T1000 (cell line): ENCODE data around the gene PRDM5.

Experiments
- DNase-seq: peaks from one replicate; lab custom pipeline; 2025; ENCODE audit warnings: mixed read lengths; lab: John Stamatoyannopoulos, UW

Gene PRDM5

GRCh38 chr4:120922381-120923206, at the start of gene PRDM5:
TSS of gene PRDM5 (minus strand) at chr4:120922726. CDS start at chr4:120922608, 118 bp downstream.
- DNase-seq: peak; percentile 60

GRCh38 chr4:120971884-120972283, 49.4 kb upstream of the PRDM5 start:
- DNase-seq: no peak

- DNase-seq: no peak
Observed at GRCh38 chr4:120965938-120966337, 43.4 kb upstream of the PRDM5 start.

- DNase-seq: no peak
Observed at GRCh38 chr4:120964596-120964995, 42.1 kb upstream of the PRDM5 start.

- no peak for DNase-seq
Observed at GRCh38 chr4:120963449-120963848, 40.9 kb upstream of the PRDM5 start.

DNA sequence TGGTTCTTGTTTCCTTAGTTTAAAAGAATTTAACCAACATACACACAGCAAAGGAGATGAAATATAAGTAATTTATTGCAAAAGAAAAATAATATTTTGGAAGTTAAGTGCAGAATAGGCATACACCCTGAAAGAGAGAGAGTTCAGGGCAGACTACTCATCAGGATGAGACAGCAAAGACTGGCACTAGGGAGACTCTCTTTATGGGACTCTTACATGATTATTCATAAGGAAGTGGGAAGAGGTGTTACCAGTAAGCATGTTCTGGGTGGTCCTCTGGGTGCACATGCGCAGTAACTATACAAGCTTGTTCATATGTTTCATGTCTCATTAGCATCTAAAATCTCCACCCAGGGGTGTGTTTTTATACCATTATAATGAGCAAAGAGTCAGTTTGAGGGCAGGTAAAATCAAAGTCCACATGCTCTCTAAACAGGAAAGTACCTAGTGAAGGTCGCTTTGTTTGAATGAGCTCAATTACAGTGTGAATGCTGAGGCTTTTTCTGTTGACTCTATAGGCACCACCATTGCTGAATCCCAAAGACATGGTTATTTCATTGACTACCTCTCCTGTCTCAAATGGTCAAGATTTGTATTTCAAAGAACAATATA, 38.2 kb upstream of the PRDM5 start:
- no peak for DNase-seq

GRCh38 chr4:120948382-120948781, 25.9 kb upstream of the PRDM5 start:
- no peak for DNase-seq

GRCh38 chr4:120942776-120943175, 20.2 kb upstream of the PRDM5 start:
- DNase-seq: no peak

DNA sequence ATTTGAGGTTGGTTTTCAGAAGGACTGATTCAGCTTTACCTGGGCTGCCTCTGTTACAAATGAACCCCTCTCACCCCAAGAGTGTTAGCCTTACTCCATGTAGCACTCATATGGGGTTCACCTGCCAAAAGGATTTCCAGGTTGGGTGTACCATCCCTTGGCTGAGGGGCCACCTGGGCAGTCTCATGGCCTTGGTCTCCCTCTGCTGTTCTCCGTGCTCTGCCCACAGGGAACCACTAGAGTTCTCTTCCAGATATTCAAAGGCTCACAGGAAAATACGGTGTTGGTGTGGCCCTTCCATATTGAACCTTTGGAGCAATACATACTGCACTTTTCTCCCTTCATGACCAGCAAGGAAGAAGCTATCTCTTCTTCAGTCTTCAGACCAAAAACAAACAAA, 18.0 kb upstream of the PRDM5 start:
- DNase-seq: no peak

GRCh38 chr4:120939693-120940092, 17.2 kb upstream of the PRDM5 start:
- DNase-seq: no peak

GRCh38 chr4:120929847-120930246, 7.3 kb upstream of the PRDM5 start:
- DNase-seq: no peak

- DNase-seq: no peak
Observed at GRCh38 chr4:120927801-120928409, 5.4 kb upstream of the PRDM5 start.

DNA sequence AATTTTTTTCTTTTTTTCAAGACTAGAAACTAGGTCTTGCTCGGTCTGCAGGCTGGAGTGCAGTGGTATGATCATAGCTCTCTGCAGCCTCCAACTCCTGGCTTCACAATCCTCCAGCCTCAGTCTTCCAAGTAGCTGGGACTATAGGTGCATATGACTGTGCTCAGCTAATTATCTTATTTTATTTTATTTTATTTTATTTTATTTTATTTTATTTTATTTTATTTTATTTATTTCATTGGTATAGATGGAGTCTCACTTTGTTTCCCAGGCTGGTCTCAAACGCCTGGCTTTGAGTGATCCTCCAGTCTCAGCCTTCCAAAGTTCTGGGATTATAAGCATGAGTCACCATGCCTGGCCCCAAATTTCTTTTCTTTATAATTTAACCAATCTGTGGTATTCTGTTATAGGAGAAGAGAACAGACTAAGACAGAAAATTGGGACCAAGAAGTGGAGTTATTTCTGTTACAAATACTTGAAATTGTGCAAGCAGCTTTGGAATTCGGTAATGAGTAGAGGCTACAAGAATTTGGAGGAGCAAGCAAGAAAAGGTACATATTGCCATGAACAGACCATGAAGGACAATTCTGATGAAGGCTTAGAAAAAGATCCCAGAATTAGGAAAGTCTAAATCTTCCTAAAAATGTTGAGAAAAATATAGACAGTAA, 4.0 kb upstream of the PRDM5 start:
- DNase-seq: no peak

DNA sequence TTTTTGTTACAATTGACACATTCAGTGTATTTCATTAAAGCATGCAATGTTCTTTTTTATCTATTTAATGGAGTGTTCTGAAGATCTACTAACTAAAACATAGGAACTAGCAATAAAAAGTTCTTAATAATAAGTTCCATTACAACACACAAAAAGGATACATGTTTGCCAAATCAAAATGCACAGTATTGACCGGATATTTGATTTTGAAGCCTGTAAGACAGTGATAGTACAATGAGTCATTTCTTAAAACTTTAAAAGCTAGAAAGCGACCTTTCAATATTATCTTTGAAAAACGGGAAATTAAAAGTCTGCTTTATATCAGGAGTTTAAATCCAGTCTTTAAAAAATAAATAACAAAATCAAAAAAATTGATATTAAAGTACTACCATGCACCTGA, 2.4 kb upstream of the PRDM5 start:
- no peak for DNase-seq

DNA sequence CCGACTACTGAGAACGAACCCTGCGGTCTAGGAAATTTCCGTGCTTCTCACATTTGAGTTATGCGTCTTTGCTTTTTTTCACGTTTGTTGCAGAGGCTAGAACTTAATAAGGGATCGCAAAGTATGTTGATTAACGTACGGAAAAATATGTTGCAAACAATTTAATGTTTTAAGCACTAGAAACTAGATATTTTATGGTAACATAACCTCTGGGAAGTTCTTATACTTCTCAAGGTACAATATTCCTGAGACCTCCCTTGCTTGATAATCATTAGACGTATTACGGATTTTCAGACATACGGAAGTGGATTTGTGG, 639 bp upstream of the PRDM5 start:
- no peak for DNase-seq

GRCh38 chr4:120921456-120922380, 808 bp downstream of the PRDM5 start:
- DNase-seq: peak; percentile 57

GRCh38 chr4:120920666-120921065, 1.9 kb downstream of the PRDM5 start:
- DNase-seq: no peak

- no peak for DNase-seq
Observed at GRCh38 chr4:120919358-120919757, 3.2 kb downstream of the PRDM5 start.

DNA sequence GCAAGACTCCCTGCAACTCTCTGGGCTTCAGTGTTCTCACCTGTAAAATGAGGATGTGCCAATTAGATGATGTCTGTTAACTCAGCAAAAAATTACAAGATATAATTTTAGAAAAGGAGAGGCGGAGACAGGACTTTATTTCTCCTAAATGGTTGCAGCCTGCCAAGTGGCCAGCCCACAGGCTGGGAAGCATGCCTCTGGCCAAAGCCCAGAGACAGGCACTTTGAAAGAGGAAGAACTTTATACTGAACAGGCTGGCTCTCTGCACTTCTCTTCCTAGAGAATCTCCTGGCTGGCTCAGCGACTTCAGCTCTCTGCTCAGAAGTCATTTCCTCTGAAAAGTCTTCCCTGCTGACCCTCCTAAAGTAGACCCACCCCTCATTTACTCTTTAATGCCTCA, 3.7 kb downstream of the PRDM5 start:
- no peak for DNase-seq

- DNase-seq: no peak
Observed at GRCh38 chr4:120918092-120918491, 4.4 kb downstream of the PRDM5 start.

DNA sequence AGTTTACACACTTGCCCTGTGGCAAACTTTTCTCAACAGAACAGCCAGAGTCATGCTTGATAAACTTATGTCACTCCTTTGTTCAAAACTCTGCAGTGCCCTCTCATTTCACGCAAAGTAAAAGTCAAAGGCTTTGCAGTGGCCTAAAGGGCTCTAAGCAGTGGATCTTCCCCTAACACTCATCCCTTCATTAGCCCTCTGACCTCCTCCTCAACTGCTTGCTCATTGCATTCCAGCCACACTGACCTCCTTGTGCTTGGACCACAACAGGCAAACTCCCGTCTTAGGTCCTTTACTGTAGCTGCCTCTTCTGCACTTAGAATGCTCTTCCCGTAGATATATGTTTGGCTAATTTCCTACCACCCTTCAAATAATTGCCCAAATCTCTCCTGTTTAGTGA, 5.6 kb downstream of the PRDM5 start:
- no peak for DNase-seq

DNA sequence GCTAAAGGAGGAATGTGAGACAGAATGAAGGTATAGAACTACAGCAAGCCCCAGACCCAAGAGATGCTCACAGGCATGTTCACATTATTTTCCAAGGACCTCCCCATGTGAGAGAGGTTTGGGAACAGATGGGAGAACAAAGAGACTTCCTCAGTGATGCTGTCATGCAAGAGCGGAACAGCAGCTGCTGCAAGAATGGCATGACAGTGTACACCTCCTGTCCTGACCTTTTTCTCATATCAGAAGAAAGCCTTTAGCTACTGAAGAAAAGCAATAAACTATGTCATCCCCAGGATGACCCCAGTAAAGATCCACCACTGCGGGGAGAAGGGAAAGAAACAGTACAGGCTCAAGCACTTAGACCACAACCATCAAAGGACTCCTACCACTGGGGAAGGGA, 7.2 kb downstream of the PRDM5 start:
- DNase-seq: no peak
